K562 (cell line): ENCODE data around the gene STK31. TPM values are rescaled to one million over a fixed set of nuclear protein-coding genes. Genes with fewer than 3 reads are reported as not detected.

Experiments
- ATAC-seq: fragments of 200-7000 bp; cut with Tn5 transposase; 3 replicates; pipeline ENCODE4 v1.9.1; 2020; ENCODE audit warnings: moderate library complexity
- BruUV-seq: library from RNA; stranded (reverse); fragments of 400-500 nt; replicated peaks from 2 replicates; lab custom pipeline; 2021; lab: Mats Ljungman, UMichigan
- CTCF ChIA-PET: fragments of 300-600 bp; formaldehyde crosslinking; extraction: SDS; loops from one replicate; lab custom pipeline; 2021; ENCODE audit warnings: low intra/inter-chr PET ratio; lab: Yijun Ruan, JAX
- POLR2A ChIA-PET: fragments of 300-600, 350-650 bp; sonication (Branson Sonifier 250); formaldehyde crosslinking; extraction: SDS; loops from one replicate; lab custom pipeline; 2021; ENCODE audit warnings: antibody characterized with exemption, inconsistent platforms; lab: Yijun Ruan, JAX
- DNase-seq, 4 experiments: peaks; one replicate each; pipeline versions ENCODE4 v3.0.0 to v3.0.0-alpha.2; 2011 to 2018; ENCODE audit warnings: low spot score in 3 of 4, mixed read lengths in 3 of 4; ENCODE audit errors: extremely low read depth in 1 of 4
- FAIRE-seq: peaks from 2 replicates; lab custom pipeline; 2011; peaks lifted over from hg19 to GRCh38; lab: Jason Lieb, UNC
- H2AFZ ChIP-seq: 2 replicates; pipeline ENCODE4 v1.6.0; 2011; ENCODE audit warnings: low read depth, low read length, control low read depth, inconsistent platforms
- H3K27ac ChIP-seq: fragments of 200-600 bp; 3 replicates; pipeline ENCODE4 v1.8.0; 2011; ENCODE audit warnings: low read depth, mild to moderate bottlenecking, control low read depth, inconsistent platforms, low read length, moderate library complexity, mixed read lengths; ENCODE audit errors: extremely low read depth
- H3K27me3 ChIP-seq, 2 experiments: fragments of 300-600 bp in 1 of 2; 2 replicates in 1 of 2; 3 replicates in 1 of 2; pipeline versions ENCODE4 v1.6.0 to v1.8.0; 2011; ENCODE audit warnings: inconsistent platforms in 2 of 2, low read length in 2 of 2, mild to moderate bottlenecking in 1 of 2, mixed read lengths in 1 of 2, moderate library complexity in 1 of 2; ENCODE audit not compliant: control insufficient read depth in 2 of 2, insufficient read depth in 2 of 2
- H3K36me3 ChIP-seq: fragments of 300-600 bp; 3 replicates; pipeline ENCODE4 v1.8.0; 2011; ENCODE audit warnings: mild to moderate bottlenecking, low read length, inconsistent platforms; ENCODE audit not compliant: control insufficient read depth, insufficient read depth
- H3K4me1 ChIP-seq, 2 experiments: fragments of 200-600 bp in 1 of 2; replicated peaks in 1 of 2; 2 replicates in 1 of 2; 3 replicates in 1 of 2; pipeline versions ENCODE4 v1.5.1 to v1.8.0; 2011; ENCODE audit warnings: inconsistent platforms in 2 of 2, low read length in 2 of 2, mild to moderate bottlenecking in 1 of 2, mixed read lengths in 1 of 2, moderate library complexity in 1 of 2; ENCODE audit not compliant: control insufficient read depth in 2 of 2, insufficient read depth in 2 of 2
- H3K4me2 ChIP-seq: 2 replicates; pipeline ENCODE4 v1.6.1; 2011; ENCODE audit warnings: low read length, control low read depth, inconsistent platforms, mixed read lengths; ENCODE audit not compliant: insufficient read depth
- H3K4me3 ChIP-seq: fragments of 200-600 bp; sonication (generic), shearing (Covaris generic); 2 replicates; pipeline ENCODE4 v1.5.1; 2016; ENCODE audit warnings: control low read depth, inconsistent platforms
- H3K79me2 ChIP-seq: fragments of 200-600 bp; 3 replicates; pipeline ENCODE4 v1.8.0; 2011; ENCODE audit warnings: low read length, inconsistent platforms; ENCODE audit not compliant: control insufficient read depth, insufficient read depth
- H3K9ac ChIP-seq, 2 experiments: 2 replicates each; pipeline versions ENCODE4 v1.6.0 to v1.6.1; 2011; ENCODE audit warnings: low read depth in 2 of 2, low read length in 2 of 2, control low read depth in 1 of 2, inconsistent platforms in 1 of 2, mild to moderate bottlenecking in 1 of 2, mixed read lengths in 1 of 2; ENCODE audit not compliant: insufficient read depth in 1 of 2
- H3K9me1 ChIP-seq: one replicate; pipeline ENCODE4 v1.6.0; 2011; ENCODE audit warnings: inconsistent platforms, mild to moderate bottlenecking, low read length, moderate library complexity; ENCODE audit not compliant: control insufficient read depth, insufficient read depth
- H3K9me3 ChIP-seq: replicated peaks from 2 replicates; pipeline ENCODE4 v1.5.1; 2011; ENCODE audit warnings: low read depth, low read length, inconsistent platforms; ENCODE audit not compliant: control insufficient read depth, insufficient read depth
- H4K20me1 ChIP-seq: replicated peaks from 2 replicates; pipeline ENCODE4 v1.6.1; 2011; ENCODE audit warnings: low read length, inconsistent platforms, mixed read lengths; ENCODE audit not compliant: control insufficient read depth, insufficient read depth
- FOSL1 ChIP-seq: fragments of 200-800 bp; sonication (Bioruptor generic); conservative IDR thresholded peaks from 2 replicates; pipeline ENCODE4 v1.6.1; 2016; ENCODE audit warnings: missing genetic modification characterization, missing compliant biosample characterization
- JUND ChIP-seq, 2 experiments: IDR thresholded peaks; 2 replicates in 1 of 2; 3 replicates in 1 of 2; pipeline ENCODE4 v1.6.1; 2011; ENCODE audit warnings: borderline replicate concordance in 2 of 2, low read depth in 2 of 2, low read length in 2 of 2, improper control_type of control experiment in 1 of 2, missing biosample characterization in 1 of 2, missing genetic modification characterization in 1 of 2, missing genetic modification reagents in 1 of 2
- MAZ ChIP-seq, 2 experiments: fragments of 450-650 bp in 1 of 2; sonication (generic) in 1 of 2; formaldehyde crosslinking; IDR thresholded peaks in 1 of 2; conservative IDR thresholded peaks in 1 of 2; 2 replicates each; pipeline versions ENCODE4 v1.4.0 to v1.5.0; 2020; ENCODE audit warnings: mild to moderate bottlenecking in 1 of 2, missing genetic modification reagents in 1 of 2
- NR2F6 ChIP-seq: fragments of 450-650 bp; formaldehyde crosslinking; IDR thresholded peaks from 2 replicates; pipeline ENCODE4 v1.4.0; 2020; ENCODE audit warnings: mild to moderate bottlenecking
- RBBP5 ChIP-seq: fragments of 200-600 bp; sonication (generic); IDR thresholded peaks from 2 replicates; pipeline ENCODE4 v1.6.1; 2012; ENCODE audit warnings: borderline replicate concordance, mild to moderate bottlenecking, low read length, control low read depth, inconsistent platforms; ENCODE audit not compliant: insufficient read depth, poor library complexity, severe bottlenecking
- SAFB ChIP-seq: fragments of 200-400 bp; formaldehyde crosslinking; IDR thresholded peaks from 2 replicates; pipeline ENCODE4 v1.6.1; 2017; ENCODE audit warnings: low read depth, low read length, borderline replicate concordance
- TRIM24 ChIP-seq, 2 experiments: fragments of 450-650 bp; IDR thresholded peaks; 2 replicates each; pipeline ENCODE4 v1.6.1; 2016
- ZFP1 ChIP-seq: fragments of 450-650 bp; formaldehyde crosslinking; IDR thresholded peaks from 2 replicates; pipeline ENCODE4 v1.4.0; 2020; ENCODE audit warnings: mild to moderate bottlenecking, mixed read lengths
- ZNF184 ChIP-seq: sonication (generic); formaldehyde crosslinking; IDR thresholded peaks from 2 replicates; pipeline ENCODE4 v1.5.0; 2020; ENCODE audit warnings: missing genetic modification reagents
- WGBS: fragments of 100-300 bp; shearing (Covaris generic); methylation state at CpG from one replicate; pipeline ENCODE4 v1.1.6; 2016; ENCODE audit warnings: low coverage, mixed read lengths; ENCODE audit not compliant: insufficient coverage; ENCODE audit errors: missing lambda C conversion rate; 5-methylcytosine and 5-hydroxymethylcytosine counted together
- in situ Hi-C: fragments of 300-500 bp; cut with MboI; formaldehyde crosslinking; loops from 4 replicates; pipeline ENCODE4 v1.15.0; 2018; ENCODE audit warnings: inconsistent platforms, mixed read lengths
- intact Hi-C: fragments of 100-400 bp; cut with micrococcal nuclease; formaldehyde crosslinking; loops from 2 replicates; pipeline ENCODE4 v1.14.2; 2022
- polyA plus RNA-seq, 8 experiments: library from polyadenylated mRNA; depleted of rRNA in 4 of 8; stranded (reverse) in 5 of 8; unstranded in 3 of 8; fragments of >200 nt; fragmentation: Nextera tagmentation in 2 of 8; fragmentation: Illumina TruSeq in 1 of 8; extraction: Ambion mirVana in 2 of 8; extraction: Trizol in 1 of 8; gene quantifications; 2 replicates each; pipeline versions ENCODE4 v1.2.1 to v1.2.3, GENCODE V29; 2011 to 2014; ENCODE audit warnings: inconsistent platforms in 1 of 8, missing spikeins in 1 of 8
- total RNA-seq, 7 experiments: library from RNA; depleted of rRNA in 6 of 7; stranded (reverse); fragments of >200 nt in 6 of 7; fragmentation: Illumina TruSeq in 2 of 7; extraction: Trizol in 2 of 7; gene quantifications; 2 replicates each; pipeline versions ENCODE4 v1.2.1 to v1.2.3, GENCODE V29; 2011 to 2021; ENCODE audit warnings: low replicate concordance in 1 of 7
- TF ChIP-seq, protein P1 (sequence below): sonication (generic); formaldehyde crosslinking; IDR thresholded peaks from 2 replicates; pipeline ENCODE4 v1.8.1; 2022; ENCODE audit warnings: missing genetic modification reagents
- TF ChIP-seq, protein P2 (sequence below): IDR thresholded peaks from 2 replicates; pipeline ENCODE4 v1.6.1; 2011; ENCODE audit not compliant: insufficient read length; ENCODE audit errors: extremely low read depth
- TF ChIP-seq, protein P3 (sequence below), 2 experiments: fragments of 450-650 bp in 1 of 2; sonication (generic) in 1 of 2; formaldehyde crosslinking in 1 of 2; IDR thresholded peaks in 1 of 2; conservative IDR thresholded peaks in 1 of 2; 2 replicates each; pipeline versions ENCODE4 v1.6.1 to v1.8.1; 2016 to 2023; ENCODE audit warnings: mild to moderate bottlenecking in 2 of 2, moderate library complexity in 2 of 2, inconsistent platforms in 1 of 2, missing genetic modification reagents in 1 of 2

STK31 gene
- total and polyA plus RNA-seq, 9 of the 15 experiments (the other 6 are each of a cell fraction or from before 2014, with no cell fraction given): 0.09 to 1.2 (median 0.26) TPM

DNA sequence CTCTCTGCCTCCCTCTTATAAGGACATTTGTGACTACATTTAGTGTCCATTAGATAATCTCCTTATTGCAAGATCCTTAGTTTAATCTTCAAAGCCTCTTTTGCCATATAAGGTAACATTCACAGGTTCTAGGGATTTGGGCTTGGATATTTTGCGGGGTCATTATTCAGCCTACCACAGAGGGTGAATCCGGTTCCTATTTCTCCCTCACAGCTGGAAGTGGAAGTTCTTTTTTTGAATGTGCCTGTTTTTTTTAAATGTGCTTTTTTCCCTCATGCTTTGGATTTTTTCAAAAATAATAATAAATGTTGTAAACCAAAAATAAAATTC lies 47.1 kb upstream of the STK31 start (continued):
- TF ChIP-seq ZNF184 (no peak), NR2F6 (CRISPR knock-in tag) (no peak)
- TF ChIP-seq, protein P1, sequence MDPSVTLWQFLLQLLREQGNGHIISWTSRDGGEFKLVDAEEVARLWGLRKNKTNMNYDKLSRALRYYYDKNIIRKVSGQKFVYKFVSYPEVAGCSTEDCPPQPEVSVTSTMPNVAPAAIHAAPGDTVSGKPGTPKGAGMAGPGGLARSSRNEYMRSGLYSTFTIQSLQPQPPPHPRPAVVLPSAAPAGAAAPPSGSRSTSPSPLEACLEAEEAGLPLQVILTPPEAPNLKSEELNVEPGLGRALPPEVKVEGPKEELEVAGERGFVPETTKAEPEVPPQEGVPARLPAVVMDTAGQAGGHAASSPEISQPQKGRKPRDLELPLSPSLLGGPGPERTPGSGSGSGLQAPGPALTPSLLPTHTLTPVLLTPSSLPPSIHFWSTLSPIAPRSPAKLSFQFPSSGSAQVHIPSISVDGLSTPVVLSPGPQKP (CRISPR knock-in tag): no peak

DNA sequence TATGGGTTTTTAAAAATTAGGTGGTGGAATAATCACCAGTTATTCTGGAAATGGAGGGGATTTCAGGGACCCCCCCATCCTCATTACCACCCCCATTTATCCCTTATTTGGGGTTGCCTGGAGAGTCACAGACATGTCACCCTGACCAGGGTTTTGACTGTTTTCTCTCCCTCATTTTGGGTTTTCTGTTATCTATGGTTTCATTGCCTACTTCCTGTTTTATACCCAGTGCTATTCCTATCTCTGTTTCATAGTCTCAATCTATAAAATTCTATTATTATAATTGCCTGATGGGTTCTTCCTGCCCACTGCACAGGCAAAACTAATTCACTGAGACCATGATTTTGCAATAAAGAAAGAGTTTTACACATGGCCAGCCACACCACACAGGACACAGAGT lies 45.9 kb upstream of the STK31 start:
- POLR2A ChIA-PET: no interaction called here
- CTCF ChIA-PET: interaction anchor here (0.6 kb wide), 1 partner anchor 347 kb away, joined by 4 read pairs; no protein-coding TSS in a partner anchor

DNA sequence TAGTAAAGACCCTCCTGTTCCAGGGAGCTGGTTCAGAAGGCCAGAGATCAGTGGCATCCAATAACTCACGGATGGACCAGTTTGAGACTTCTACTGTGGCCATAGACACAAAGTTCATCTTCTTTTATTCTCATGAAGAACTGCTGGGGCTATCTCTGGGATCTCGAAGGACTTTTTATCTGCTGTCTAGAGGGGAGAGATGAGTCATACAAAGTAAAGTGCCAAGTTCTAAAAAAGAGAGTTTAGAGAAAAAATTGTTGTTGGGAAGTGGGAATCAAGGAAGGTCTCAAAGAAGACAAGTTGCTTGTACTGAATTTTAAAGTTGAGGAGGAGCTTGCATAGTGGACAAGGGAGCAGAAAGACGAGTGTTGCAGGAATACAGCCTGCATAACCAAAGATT lies 38.0 kb upstream of the STK31 start:
- peak; percentile 19 for FAIRE-seq
- ChIA-PET CTCF (no interaction called here), POLR2A (no interaction called here)
- no peaks in the 10 kb centered on the region; a peak in 1 of 5 replicates for H3K27me3 ChIP-seq
- H3K4me1 ChIP-seq: no peaks in the 10 kb centered on the region
- no peak overlapping the region for H3K4me2 ChIP-seq
- H3K4me3 ChIP-seq: no peak overlapping the region
- in situ Hi-C loops: no loop called here
- intact Hi-C loops: no loop called here
- no peaks in the 10 kb centered on the region for H3K79me2 ChIP-seq
- WGBS: 0% methylated on average over 3 of the region's 3 CpGs
- H3K9me3 ChIP-seq: no peaks in the 10 kb centered on the region
- no peak overlapping the region for H3K27ac ChIP-seq
- DNase-seq: no peak
- no peaks in the 10 kb centered on the region for H3K9me1 ChIP-seq
- BruUV-seq: no TSS peak
- no peaks in the 10 kb centered on the region for H4K20me1 ChIP-seq
- H3K9ac ChIP-seq: no peak overlapping the region
- H2AFZ ChIP-seq: no peak overlapping the region
- no peaks in the 10 kb centered on the region for H3K36me3 ChIP-seq
- no peak for ATAC-seq
- TF ChIP-seq, protein P2, sequence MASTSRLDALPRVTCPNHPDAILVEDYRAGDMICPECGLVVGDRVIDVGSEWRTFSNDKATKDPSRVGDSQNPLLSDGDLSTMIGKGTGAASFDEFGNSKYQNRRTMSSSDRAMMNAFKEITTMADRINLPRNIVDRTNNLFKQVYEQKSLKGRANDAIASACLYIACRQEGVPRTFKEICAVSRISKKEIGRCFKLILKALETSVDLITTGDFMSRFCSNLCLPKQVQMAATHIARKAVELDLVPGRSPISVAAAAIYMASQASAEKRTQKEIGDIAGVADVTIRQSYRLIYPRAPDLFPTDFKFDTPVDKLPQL: no peak
- TF ChIP-seq, protein P3, sequence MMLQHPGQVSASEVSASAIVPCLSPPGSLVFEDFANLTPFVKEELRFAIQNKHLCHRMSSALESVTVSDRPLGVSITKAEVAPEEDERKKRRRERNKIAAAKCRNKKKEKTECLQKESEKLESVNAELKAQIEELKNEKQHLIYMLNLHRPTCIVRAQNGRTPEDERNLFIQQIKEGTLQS (IDR thresholded peaks at IDR 0.05): 0 out of 2 replicates have a peak, but pooled peaks have one; percentile 19
- TF ChIP-seq, protein P3 (CRISPR knock-in tag; conservative IDR thresholded peaks at IDR 0.05): no peak
- TF ChIP-seq JUND (IDR thresholded peaks at IDR 0.05; ENCODE audit: borderline replicate concordance, low read depth, low read length) (peak; percentile 73; the same call in 1 of the 2 replicates), JUND (tag; IDR thresholded peaks at IDR 0.05; ENCODE audit: borderline replicate concordance, low read depth, low read length) (peak; percentile 66; the same call in 2 of the 3 replicates), SAFB (no peak), MAZ (CRISPR knock-in tag; conservative IDR thresholded peaks at IDR 0.05 in 1 of 2, IDR thresholded peaks at IDR 0.05 in 1 of 2) (no peak), TRIM24 (IDR thresholded peaks at IDR 0.05) (no peak), RBBP5 (no peak)

More for the DNA sequence above, 45.9 kb upstream of the STK31 start:
- Histone ChIP-seq H3K9me3 (no peaks in the 10 kb centered on the region), H3K4me1 (no peaks in the 10 kb centered on the region), H2AFZ (no peak overlapping the region), H3K4me2 (no peak overlapping the region), H4K20me1 (no peaks in the 10 kb centered on the region), H3K36me3 (no peaks in the 10 kb centered on the region), H3K4me3 (no peak overlapping the region), H3K27me3 (no peaks in the 10 kb centered on the region; a peak in 2 of 5 replicates), H3K9me1 (no peaks in the 10 kb centered on the region), H3K79me2 (no peaks in the 10 kb centered on the region), H3K9ac (no peak overlapping the region), H3K27ac (no peak overlapping the region)
- ATAC-seq: no peak
- no peak for DNase-seq
- TF ChIP-seq FOSL1 (tag) (no peak), ZFP1 (CRISPR knock-in tag) (peak; percentile 94)
- no TSS peak for BruUV-seq
- FAIRE-seq: no peak
- in situ Hi-C loops: no loop called here
- intact Hi-C loops: no loop called here
